SJCRH30 (cell line): Measurements from ENCODE around the gene KDR. TPM values are rescaled to one million over a fixed set of nuclear protein-coding genes. Genes with fewer than 3 reads are reported as not detected.
A peak's percentile ranks its signal among the peaks of the same experiment; 100 is the strongest.

Experiments
- DNase-seq, 2 experiments: peaks; one replicate each; pipeline ENCODE4 v3.0.0-alpha.2; 2015 to 2020
- H3K27ac ChIP-seq: fragments of 250-450 bp; sonication (Bioruptor Pico); 2 replicates; pipeline ENCODE4 v1.5.1; 2020; ENCODE audit warnings: mild to moderate bottlenecking, moderate library complexity
- H3K27me3 ChIP-seq: fragments of 250-450 bp; sonication (Bioruptor Pico); 2 replicates; pipeline ENCODE4 v1.5.1; 2020; ENCODE audit warnings: mild to moderate bottlenecking, moderate library complexity
- H3K36me3 ChIP-seq: fragments of 250-450 bp; sonication (Bioruptor Pico); 2 replicates; pipeline ENCODE4 v1.5.1; 2020; ENCODE audit warnings: mild to moderate bottlenecking, moderate library complexity
- H3K4me1 ChIP-seq: fragments of 250-450 bp; sonication (Bioruptor Pico); 2 replicates; pipeline ENCODE4 v1.5.1; 2020; ENCODE audit warnings: mild to moderate bottlenecking, moderate library complexity
- H3K4me3 ChIP-seq: fragments of 250-450 bp; sonication (Bioruptor Pico); 2 replicates; pipeline ENCODE4 v1.5.1; 2020; ENCODE audit warnings: mild to moderate bottlenecking, moderate library complexity
- H3K9me3 ChIP-seq: fragments of 250-450 bp; sonication (Bioruptor Pico); replicated peaks from 2 replicates; pipeline ENCODE4 v1.5.1; 2020; ENCODE audit warnings: mild to moderate bottlenecking, moderate library complexity
- total RNA-seq: library from RNA; depleted of rRNA; stranded (reverse); fragments of >200 nt; shearing (Covaris generic); gene quantifications from 2 replicates; pipeline ENCODE4 v1.2.3, GENCODE V29; 2014; rRNA removed

KDR gene
- total RNA-seq, 1 experiment from 2014 or later = 0.38 TPM

DNA sequence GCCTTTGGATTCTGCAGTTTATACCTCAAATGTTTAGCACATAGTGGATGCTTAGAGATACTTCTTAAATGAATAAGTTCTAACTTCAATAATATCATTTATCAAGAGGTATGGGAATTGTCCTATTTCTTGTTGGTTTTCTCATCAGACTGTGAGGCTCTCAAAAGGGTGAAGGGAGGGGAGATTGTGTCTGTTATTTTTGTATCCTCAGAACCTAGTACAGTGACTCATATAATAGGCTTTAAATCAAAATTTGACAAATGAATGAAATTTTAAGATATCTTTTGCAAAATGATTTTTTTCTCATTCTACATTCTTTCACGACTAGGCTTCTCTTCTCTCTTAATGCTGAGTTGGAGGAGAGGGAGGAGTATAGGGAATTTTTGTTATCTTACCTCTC is 89.5 kb downstream of the KDR start:
- no peak for DNase-seq
- H3K4me3 ChIP-seq = no peak overlapping the region
- H3K9me3 ChIP-seq = no peaks in the 10 kb centered on the region
- no peak overlapping the region for H3K27ac ChIP-seq
- H3K27me3 ChIP-seq = no peaks in the 10 kb centered on the region
- no peaks in the 10 kb centered on the region for H3K36me3 ChIP-seq
- H3K4me1 ChIP-seq = peaks cover 19% of the 10 kb centered on the region

DNA sequence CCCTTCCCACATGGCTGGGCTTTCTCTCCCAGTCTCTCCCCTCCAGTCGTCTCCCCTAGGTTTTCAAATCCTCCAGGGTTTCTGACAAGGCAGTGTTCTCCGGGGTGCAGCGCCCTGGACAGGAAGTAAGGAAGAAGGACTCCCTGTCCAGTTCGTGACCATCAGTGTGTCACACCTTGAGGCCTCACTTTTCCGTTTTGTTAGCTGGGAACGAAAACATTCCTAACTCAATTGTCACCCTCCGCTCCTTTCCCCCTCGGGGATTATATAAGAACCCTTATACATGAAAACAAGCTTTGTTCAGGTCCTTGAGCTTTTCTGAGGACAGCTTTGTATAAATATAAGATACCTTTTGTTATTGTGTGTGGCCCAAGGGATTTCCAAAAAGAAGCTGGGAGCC is 92.1 kb downstream of the KDR start:
- H3K27ac ChIP-seq = no peak overlapping the region
- H3K27me3 ChIP-seq = no peaks in the 10 kb centered on the region
- peaks cover 24% of the 10 kb centered on the region for H3K4me1 ChIP-seq
- H3K9me3 ChIP-seq = no peaks in the 10 kb centered on the region
- no peak for DNase-seq
- no peaks in the 10 kb centered on the region for H3K36me3 ChIP-seq
- H3K4me3 ChIP-seq = no peak overlapping the region

DNA sequence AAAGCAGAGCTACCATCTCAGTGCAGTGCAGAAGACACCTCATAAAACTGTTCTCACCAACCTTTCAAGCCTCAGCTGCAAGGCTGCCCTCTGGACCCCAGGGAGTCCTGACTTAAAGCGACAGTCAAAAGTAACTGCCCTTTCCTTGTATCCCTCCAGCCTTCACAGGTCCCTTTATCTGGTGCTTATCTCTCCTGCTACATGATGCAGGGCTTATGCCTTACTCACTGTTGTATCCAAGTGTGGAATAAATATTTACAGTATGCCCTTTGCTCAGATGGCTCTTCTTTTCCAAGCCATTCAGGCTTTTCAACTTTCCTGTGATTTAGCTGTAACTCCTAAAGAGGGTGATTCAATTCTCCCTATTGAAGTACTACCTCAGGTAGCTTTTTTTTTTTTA is 92.6 kb downstream of the KDR start:
- DNase-seq = no peak
- Histone ChIP-seq H3K9me3 (no peaks in the 10 kb centered on the region), H3K27ac (no peak overlapping the region), H3K27me3 (no peaks in the 10 kb centered on the region), H3K4me1 (peaks cover 24% of the 10 kb centered on the region), H3K4me3 (no peak overlapping the region), H3K36me3 (no peaks in the 10 kb centered on the region)

DNA sequence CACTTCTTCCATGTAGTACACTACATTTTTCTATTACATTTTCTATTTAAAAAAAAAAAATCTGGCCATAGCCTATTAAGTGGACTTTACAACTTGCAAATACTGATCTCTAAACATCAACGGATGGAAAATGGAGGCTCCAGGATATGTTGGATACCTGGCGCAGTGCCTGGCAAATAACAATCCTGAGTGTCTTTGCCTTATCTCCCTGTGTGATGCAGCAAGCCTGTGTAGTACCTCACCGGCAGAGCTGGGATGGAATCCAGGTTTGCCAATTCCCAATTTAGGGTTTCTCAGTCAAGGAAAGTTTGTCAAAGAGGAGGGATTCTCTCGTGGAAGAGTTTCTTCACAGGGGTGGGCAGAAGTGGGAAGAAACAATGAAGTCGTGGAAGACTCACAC is 93.2 kb downstream of the KDR start:
- Histone ChIP-seq H3K4me1 (peaks cover 24% of the 10 kb centered on the region), H3K27me3 (no peaks in the 10 kb centered on the region), H3K36me3 (no peaks in the 10 kb centered on the region), H3K4me3 (no peak overlapping the region), H3K9me3 (no peaks in the 10 kb centered on the region), H3K27ac (no peak overlapping the region)
- DNase-seq = no peak

DNA sequence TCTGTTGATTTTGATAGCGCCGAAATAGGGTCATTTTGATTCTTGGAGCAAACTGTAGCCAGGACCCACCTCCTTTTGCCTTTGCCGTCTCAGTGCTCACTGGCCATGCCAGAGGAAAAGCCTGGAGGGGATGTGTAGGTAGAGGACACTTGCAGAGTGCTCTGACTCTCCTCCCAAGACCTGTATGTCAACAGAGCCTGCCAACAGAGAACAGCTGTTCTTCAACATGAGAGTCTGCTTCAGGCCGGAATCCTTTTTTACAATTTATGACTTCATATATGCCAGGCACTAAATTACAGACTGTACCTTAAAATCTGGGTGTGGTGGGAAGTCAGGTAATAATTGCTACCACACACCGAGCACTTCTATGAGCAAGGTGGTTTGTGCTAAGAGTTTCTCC is 94.2 kb downstream of the KDR start:
- H3K27me3 ChIP-seq = no peaks in the 10 kb centered on the region
- no peaks in the 10 kb centered on the region for H3K36me3 ChIP-seq
- no peak overlapping the region for H3K4me3 ChIP-seq
- H3K9me3 ChIP-seq = no peaks in the 10 kb centered on the region
- peaks cover 24% of the 10 kb centered on the region for H3K4me1 ChIP-seq
- peak; percentile 28 to 63 for DNase-seq
- H3K27ac ChIP-seq = no peak overlapping the region

DNA sequence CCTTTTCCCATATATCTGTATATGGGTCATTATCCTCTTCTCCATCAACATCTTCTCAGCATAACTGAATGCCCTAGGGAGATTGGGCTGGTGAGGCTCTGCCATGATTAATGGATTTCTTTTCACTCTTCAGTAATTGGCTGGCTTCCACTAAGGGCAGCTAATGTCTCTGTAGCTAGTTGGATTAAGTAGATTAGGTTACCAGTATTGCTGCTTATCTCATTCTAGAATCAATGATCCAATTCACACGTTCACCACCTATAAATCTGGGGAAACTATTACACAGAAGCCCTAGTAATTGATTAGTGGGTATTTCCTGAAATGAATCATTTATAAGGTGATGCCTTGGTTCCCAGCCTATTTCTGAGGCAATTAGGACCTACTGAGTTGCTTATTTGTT is 94.8 kb downstream of the KDR start:
- H3K36me3 ChIP-seq = no peaks in the 10 kb centered on the region
- DNase-seq = peak; percentile 22 to 65
- H3K4me1 ChIP-seq = peaks cover 24% of the 10 kb centered on the region
- H3K27ac ChIP-seq = no peak overlapping the region
- H3K4me3 ChIP-seq = no peak overlapping the region
- H3K9me3 ChIP-seq = no peaks in the 10 kb centered on the region
- no peaks in the 10 kb centered on the region for H3K27me3 ChIP-seq

DNA sequence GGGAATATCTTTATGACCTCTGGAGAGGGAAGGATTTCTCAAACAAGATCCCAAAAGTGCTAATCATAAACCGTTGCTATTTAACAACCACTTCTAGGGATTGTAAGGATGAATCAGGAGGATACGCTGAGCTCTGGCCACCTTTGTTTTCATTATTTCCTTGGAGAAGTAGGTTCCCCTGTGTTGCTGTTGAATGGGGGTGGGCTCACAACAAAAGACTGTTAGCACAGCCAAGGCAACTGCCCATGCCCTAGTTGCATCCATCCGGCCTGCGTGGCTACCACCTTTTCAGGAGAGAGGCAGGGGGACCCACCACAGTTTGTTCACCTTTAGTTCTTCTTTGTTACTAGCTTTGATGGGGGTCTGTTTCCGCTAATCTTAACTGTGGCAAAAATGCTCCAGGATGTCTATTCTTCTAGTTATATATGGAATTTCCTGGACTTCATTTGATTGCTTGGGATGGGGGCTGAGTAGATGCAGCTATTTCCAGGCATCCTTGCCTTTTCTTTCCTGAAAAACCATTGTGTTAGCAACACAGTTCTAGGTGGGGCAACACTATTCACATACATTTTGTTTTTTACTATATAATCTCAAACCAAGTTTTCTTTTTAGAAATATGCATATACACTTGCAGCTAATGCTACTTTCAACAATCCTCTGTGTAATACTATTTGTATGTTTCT is 95.4 kb downstream of the KDR start:
- Histone ChIP-seq H3K27ac (no peak overlapping the region), H3K27me3 (no peaks in the 10 kb centered on the region), H3K4me1 (peaks cover 24% of the 10 kb centered on the region), H3K9me3 (no peaks in the 10 kb centered on the region), H3K4me3 (no peak overlapping the region), H3K36me3 (no peaks in the 10 kb centered on the region)
- DNase-seq = no peak

DNA sequence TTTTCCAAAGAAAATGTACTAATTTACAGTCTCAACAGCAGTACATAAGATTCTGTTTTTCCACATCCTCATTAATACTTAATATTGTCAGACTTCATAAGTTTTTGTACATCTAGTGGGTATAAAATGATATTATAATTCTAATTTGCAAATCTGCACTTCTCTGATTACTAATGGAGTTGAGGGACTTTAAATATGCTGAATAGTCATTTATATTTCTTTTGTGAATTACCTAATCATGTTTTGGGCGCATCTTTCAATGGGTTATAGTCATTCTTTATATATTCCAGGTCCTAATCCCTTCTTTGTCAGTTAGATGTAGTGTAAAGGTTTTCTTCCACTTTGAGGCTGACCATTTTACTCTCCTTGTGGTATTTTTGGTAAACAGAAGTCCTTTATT is 96.1 kb downstream of the KDR start:
- Histone ChIP-seq H3K27ac (no peak overlapping the region), H3K36me3 (no peaks in the 10 kb centered on the region), H3K4me3 (no peak overlapping the region), H3K4me1 (peaks cover 21% of the 10 kb centered on the region), H3K27me3 (no peaks in the 10 kb centered on the region), H3K9me3 (no peaks in the 10 kb centered on the region)
- DNase-seq = no peak

Other genes with a start within 250 kb of the KDR start
- gene SRD5A3, start 220.6 kb upstream of the KDR start, total RNA-seq = 5.8 and 7.5 TPM in 2 replicates